HG03460 (cell line): ENCODE measurements around the gene PSAP.
A peak's percentile ranks its signal among the peaks of the same experiment; 100 is the strongest.

Experiments used
- ATAC-seq: cut with Tn5 transposase; IDR thresholded peaks from one replicate; pipeline ENCODE4 v1.9.1; 2021; ENCODE audit not compliant: unreplicated experiment

Gene PSAP

DNA sequence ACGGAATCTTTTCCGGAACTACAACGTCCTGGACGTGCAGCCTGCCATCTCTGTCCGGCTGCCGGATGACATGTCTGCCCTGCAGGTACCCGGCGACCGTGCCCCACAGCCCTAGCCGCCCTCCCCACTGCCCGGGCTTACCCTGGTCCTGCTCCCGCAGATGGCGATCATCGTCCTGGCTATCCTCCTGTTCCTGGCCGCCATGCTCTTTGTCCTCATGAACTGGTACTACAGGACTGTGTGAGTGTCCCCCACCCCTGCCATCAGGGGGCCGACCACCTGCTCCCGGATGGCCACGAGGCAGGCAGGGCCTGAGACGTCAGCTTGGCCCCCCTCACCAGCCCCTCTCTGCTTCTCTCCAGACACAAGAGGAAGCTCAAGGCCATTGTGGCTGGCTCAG is 39.7 kb downstream of the PSAP start:
- ATAC-seq: no peak

DNA sequence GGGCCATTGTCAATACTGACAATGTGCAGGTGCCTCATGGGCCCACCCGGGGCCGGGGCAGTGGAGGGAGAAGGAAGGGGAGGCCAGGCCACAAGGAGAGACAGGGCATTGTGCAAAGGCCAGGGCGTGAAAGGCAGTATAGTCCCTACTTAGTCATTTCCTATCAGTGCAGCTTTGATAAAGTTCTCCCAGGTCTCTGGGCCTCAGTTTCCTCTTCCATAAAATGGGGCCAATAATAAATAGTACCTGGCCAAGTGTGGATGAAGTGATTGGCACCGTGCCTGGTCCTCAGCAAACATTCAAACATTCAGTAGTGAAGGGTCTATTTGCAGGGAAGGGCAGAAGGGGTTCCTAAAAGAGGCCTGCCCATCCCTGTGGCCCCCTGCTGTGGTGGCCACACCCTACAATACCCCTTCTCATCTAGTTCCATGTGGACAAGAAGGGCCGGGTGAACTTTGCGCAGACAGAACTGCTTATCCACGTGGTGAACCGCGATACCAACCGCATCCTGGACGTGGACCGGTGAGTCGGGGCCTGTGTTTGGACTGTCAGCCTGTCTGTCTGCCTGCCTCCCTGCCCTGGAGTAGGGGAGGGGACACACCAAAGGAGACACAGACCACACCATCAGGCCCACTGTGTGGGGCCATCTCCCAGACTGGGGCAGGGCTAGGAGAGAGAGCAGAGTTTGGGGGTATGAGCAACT is 40.9 kb downstream of the PSAP start:
- ATAC-seq: no peak

DNA sequence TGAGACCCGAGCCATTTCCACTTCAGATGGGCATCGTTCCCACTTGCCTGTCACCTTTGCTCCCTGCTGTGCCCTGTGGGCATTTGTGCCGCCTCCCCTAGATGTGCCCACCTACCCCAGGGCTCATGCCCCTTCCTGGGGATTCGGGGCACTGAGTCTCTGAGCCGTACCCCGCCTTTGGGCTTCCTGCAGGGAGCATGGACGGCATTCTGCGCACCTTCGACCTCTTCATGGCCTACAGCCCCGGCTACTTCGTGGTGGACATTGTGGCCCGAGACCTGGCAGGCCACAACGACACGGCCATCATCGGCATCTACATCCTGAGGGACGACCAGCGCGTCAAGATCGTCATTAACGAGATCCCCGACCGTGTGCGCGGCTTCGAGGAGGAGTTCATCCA is 41.4 kb downstream of the PSAP start:
- ATAC-seq: no peak

DNA sequence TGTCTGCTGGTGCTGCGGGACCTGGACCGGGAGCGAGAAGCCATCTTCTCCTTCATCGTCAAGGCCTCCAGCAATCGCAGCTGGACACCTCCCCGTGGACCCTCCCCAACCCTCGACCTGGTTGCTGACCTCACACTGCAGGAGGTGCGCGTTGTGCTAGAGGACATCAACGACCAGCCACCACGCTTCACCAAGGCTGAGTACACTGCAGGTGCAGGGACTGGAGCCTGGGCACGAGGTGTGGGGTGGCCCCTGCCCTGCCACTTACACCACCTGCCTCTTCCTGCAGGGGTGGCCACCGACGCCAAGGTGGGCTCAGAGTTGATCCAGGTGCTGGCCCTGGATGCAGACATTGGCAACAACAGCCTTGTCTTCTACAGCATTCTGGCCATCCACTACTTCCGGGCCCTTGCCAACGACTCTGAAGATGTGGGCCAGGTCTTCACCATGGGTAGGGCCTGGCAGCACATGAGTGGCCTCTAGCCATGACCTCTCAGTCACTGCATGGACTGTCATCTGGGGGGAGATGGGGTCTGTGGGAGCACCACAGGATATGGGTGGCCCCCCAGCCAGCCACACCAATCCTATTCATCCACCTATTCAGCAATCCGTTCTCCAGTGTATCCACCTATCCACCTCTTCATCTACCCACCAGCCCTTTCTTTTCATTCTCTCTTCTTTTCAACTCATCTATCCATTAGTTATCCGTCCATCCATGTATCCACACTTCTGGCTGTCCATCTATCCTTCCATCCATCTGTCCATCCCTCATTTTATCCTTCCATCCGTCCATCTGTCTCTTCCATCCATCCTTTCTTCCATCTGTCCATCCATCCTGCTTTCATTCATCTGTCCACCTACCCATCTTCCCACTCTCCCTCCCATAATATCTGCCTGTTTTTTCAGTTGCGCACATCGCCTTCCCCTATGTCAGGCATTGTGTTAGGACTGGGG is 43.2 kb downstream of the PSAP start:
- ATAC-seq: no peak

DNA sequence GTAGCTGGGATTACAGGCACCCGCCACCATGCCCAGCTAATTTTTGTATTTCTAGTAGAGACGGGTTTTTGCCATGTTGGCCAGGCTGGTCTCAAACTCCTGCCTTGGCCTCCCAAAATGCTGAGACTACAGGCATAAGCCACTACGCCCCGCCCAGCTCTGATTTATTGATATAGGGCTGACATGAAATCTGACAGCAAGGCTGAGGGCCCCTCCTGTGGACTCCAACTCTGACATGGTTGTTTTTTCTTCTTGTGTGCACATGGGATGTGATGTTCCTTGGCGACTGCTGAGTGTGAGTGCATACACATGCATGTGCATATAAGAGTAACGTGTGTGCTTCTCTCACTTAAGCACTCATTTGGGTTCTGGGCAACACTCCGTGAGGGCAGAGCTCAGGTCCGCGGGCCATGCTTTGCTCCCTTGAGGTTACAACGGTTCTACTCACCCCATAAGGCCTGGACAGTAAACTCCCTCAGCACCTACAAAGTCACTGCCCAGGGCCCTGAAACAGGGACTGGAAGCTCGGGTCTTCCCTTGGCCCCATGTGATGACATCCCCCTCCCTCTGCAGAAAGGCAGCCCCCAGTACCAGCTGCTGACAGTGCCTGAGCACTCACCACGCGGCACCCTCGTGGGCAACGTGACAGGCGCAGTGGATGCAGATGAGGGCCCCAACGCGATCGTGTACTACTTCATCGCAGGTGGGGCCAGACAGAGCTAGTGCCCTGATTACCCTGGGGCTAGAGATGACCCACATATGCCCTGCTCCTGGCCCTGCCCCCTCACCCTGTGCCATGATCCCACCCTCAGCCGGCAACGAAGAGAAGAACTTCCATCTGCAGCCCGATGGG is 44.1 kb downstream of the PSAP start:
- no peak for ATAC-seq

DNA sequence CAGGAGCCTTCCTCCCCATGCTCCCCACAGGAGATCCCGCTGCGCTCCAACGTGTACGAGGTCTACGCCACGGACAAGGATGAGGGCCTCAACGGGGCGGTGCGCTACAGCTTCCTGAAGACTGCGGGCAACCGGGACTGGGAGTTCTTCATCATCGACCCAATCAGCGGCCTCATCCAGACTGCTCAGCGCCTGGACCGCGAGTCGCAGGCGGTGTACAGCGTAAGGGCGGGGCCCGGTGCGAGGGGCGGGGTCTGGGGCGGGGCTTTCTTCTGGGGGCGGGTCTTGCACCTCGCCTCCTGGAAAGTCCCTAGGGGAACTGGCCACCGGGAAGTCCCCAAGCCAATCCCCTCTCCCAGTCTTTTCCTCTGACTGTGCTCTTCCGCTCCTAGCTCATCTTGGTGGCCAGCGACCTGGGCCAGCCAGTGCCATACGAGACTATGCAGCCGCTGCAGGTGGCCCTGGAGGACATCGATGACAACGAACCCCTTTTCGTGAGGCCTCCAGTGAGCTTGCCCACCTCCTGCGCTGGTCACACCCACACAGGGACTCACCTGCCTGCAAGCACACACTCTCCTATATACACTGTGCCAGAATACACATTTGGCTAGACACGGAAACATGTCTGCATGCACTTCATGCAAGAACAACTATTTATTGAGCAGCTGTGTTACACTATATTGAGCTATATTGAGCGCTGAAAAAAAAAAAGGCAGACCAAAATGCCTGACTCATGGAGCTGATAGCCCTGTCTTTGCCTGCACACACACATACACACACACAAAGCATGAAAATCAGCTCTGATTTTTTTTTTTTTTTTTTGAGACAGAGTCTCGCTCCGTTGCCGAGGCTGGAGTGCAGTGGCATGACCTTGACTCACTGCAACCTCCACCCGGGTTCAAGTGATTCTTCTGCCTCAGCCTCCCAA is 45.0 kb downstream of the PSAP start:
- no peak for ATAC-seq

DNA sequence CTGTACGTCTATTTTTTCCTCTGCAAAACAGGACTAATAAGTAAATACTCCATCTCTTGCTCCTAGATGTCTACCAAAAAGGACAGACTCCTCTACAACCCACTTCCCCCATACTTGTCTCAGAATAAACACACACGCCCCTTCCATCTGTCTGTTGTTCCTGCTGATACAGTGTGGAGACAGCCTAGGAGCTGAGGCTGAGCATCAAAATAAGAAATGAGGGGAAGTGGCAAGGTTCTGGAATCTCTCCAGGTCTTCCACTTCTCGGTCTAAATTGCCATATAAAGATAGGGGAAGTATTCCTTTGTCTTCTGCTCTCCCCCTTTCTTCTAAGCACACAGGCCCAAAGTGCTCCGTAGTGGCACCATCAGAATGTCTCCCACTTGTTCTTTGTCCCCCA is 47.0 kb downstream of the PSAP start:
- no peak for ATAC-seq

DNA sequence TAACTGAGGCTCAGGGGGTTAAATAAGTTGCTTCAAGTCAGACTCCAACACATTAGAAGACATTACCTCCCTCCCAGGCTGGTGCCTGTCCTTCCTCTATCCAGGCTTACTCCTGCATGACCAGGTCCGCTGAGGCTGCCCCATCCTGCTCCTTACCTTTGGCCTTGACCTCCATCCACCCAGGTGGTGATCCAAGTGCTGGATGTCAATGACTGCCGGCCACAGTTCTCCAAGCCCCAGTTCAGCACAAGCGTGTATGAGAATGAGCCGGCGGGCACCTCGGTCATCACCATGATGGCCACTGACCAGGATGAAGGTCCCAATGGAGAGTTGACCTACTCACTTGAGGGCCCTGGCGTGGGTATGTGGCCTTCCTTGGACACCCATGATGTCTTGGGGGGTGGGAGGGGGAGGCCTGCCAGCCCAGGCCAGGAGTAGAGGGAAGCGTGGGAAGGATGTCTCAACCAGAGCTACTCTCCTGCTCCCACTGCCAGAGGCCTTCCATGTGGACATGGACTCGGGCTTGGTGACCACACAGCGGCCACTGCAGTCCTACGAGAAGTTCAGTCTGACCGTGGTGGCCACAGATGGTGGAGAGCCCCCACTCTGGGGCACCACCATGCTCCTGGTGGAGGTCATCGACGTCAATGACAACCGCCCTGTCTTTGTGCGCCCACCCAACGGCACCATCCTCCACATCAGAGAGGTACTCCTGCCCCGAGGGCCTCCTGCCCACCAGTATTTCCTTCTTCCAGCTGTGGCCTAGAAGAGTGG is 48.1 kb downstream of the PSAP start:
- ATAC-seq: no peak

DNA sequence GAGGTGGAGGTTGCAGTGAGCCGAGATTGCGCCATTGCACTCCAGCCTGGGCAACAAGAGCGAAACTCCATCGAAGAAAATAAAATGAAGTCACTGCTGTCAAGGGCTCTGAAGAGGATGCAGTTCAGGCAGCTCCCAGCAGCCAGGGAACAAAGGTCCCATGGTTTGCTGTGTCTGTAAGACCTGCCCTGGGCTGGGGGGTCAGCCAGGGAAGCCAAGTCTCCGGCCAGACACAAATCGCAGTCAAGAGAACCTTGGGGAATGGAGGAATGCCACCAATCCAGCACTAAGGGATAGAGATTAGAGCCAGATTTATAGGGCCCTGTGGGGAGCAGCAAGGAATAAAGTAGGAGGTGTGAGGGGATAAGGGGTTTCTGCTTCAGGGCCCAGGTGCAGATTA is 48.8 kb downstream of the PSAP start:
- no peak for ATAC-seq

DNA sequence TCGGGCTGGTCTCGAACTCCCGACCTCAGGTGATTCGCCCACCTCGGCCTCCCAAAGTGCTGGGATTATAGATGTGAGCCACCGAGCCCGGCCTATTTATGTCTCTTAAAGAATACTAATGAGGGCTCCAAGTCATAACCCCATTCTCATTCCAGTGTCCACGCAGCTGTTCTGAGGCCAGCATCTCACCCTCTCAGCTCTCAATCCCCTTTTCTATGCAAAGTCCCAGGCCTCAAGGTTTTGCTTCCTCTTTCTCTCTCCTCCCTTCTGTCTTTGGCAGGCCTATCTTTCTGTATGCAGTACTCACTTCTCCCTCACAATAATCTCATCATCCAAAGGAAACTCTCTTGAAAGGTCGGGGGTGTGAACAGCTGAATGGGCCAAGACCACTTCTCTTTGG is 49.7 kb downstream of the PSAP start:
- peak; percentile 85 for ATAC-seq

DNA sequence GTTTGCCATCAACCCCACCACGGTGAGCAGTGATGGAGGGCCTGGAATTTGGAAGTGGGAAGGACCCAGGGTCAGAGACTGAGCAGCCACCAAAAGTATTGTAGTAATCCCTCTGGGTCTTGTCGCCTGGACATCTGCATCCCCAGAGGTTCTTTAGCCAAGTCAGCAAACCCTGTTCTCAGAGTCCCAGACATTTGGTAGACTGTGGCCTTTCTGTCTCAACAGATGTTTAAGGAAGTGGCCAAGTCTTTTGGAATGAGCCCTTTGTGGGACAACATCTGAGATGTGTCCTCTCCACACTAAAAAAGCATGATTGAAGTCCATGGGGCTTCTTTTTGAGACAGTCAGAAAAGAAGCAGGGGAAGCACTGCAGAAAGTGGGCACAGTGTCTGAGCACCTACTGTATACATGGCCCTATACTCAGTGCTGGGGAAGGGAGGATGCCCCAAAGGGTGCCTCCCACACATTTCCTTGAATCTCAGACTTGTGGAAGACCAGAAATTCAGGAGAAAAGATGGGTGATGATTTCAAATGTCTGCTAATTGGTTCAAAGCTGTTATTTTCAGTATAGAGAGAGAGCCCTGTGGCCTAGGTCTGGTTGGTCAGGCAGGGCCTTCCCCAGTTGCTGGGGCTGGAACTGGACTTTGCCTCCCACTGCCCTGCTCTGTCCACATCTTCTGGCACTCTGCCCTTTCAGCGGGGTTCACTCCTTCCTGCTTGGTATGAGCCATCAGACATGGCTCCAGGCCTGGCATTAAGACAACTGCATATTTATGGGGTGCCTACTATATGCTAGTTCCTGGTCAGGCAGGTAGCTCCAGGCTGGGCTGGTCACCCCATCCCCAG is 51.2 kb downstream of the PSAP start:
- ATAC-seq: no peak

DNA sequence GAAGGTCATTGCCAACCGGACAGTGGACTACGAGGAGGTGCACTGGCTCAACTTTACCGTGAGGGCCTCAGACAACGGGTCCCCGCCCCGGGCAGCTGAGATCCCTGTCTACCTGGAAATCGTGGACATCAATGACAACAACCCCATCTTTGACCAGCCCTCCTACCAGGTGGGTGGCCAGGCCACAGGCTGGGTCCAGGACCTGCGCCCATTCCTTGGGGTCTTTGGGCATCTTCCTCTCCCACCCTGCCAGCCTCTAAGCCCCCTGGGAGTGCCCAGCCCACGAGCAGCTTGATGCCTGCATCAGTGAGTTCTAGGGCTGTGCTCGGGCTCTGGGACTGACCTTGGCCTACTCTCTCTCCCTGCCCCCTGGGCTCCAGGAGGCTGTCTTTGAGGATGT is 51.9 kb downstream of the PSAP start:
- no peak for ATAC-seq

DNA sequence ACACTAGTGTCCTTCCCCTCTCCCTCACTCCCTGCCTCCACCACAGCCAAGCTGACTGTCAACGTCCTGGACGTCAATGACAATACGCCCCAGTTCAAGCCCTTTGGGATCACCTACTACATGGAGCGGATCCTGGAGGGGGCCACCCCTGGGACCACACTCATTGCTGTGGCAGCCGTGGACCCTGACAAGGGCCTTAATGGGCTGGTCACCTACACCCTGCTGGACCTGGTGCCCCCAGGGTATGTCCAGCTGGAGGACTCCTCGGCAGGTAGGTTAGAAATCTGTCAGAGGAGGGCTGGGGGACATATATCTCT is 52.8 kb downstream of the PSAP start:
- no peak for ATAC-seq

DNA sequence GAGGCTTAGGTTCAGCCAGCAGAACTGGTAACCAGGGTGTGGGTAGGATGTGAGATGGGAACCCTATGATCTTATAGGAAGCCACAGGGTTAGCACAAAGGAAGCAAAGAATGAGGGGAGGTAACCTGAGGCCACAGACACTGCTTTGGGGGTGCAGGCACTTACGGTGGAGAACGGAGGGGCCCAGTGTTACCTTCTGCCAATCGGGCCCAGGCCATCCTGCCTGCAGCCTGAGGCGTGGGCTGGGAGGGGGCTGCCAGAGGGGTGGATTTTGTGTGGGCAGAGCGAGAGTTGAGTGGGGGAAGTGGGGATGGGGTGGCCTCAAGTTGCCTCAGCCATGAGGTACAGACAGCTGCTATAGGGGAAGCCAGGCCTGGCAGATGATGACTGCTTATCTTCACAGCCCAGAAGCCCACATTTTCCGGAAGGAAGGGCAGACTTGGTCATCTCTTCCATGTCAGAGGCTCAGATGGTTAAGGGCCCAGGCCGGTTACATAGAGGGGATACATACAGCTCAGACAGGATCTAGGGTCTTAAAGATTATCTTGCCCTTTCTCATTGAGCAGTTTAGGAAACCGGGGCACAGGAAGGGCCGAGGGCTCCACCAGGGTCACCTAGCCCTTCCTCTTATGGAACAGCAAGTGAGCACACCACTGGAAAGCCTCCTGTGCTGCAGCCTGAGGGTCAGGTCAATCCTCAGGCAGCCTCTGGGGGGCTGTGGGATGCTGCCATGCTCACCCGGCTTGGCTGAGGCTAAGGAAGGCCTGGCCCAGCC is 53.3 kb downstream of the PSAP start:
- ATAC-seq: no peak

DNA sequence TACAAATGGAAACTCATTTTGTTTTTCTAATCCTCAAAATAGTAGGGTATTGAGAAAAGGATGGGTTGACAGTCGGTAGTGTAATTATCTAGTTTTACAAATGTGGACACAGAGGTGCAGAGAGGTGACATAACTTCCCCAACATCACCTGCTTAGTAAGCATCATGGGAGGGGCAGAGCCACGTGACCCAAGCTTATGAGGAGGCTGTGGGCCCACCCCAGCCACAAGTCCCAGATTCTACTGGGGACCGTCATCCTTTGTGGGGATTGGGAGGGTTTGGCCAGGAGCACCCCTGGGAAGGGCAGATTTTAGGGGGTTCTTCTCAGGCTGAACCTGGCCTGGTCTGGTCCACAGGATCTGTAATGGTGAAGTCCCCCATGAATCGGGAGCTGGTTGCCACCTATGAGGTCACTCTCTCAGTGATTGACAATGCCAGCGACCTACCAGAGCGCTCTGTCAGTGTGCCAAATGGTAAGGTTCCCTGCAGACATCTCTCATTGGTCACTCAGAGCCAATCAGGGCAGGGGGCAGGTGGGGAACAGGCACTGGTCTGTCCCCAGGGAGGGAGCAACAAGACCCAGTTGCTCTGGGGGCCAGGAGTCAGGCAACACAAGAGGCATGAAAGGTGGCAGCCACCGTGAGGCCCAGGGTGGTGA is 54.2 kb downstream of the PSAP start:
- ATAC-seq: no peak

DNA sequence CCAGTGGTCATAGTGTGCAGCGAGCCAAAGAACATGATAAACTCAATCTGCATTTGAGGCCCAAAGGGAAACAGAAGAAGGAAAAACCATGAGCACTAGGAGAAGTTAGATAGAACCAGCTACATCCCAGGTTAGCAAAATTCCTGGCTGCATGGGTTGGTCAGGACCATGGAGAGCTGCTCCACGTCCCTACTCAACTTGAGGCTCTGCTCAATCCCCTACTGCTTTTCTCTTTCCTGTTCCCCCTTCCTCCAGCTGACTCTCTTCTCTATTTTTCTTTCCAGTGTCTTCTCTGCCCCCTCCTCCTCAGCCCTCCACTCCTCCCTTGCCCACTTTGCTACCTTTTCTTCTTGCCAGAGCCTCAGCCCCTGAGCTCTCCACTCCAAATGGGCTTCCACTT is 55.8 kb downstream of the PSAP start:
- no peak for ATAC-seq

DNA sequence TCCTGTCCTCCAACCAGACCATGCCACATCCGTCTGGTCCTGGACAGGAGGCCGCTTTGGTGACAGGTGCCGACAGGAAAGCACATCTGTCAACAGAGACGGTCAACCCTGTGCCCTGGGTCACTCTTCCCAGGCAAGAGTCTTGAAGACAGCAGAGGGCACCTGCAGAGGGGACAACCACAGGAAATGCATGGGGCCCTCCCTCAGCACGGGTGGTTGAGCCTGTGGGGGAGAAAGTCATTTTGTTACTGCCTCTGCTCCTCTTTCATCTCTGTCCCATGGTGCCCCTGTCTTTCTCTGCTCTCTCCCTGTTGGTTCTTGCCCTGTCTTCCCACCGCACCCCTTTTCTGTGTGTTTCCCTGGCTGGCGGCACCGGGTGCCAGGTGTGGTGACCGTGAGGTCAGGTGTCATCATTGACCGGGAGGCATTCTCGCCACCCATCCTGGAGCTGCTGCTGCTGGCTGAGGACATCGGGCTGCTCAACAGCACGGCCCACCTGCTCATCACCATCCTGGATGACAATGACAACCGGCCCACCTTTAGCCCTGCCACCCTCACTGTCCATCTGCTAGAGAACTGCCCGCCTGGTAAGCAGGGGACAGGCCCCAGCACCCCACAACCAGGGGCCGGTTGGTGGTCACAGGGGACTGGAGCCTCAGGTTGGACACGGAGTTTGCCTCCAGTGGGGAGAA is 60.2 kb downstream of the PSAP start:
- ATAC-seq: no peak
